ENCODE measurements around the gene SMIM17.
A peak's percentile ranks its signal among the peaks of the same experiment; 100 is the strongest.

SMIM17 gene

GRCh38 chr19:56642711-56643459 lies at the start of gene SMIM17:
Gene SMIM17, plus strand, starts transcription at chr19:56643159. Its CDS starts 2,509 bp downstream, at chr19:56645668.
- TF ChIP-seq, protein P1, sequence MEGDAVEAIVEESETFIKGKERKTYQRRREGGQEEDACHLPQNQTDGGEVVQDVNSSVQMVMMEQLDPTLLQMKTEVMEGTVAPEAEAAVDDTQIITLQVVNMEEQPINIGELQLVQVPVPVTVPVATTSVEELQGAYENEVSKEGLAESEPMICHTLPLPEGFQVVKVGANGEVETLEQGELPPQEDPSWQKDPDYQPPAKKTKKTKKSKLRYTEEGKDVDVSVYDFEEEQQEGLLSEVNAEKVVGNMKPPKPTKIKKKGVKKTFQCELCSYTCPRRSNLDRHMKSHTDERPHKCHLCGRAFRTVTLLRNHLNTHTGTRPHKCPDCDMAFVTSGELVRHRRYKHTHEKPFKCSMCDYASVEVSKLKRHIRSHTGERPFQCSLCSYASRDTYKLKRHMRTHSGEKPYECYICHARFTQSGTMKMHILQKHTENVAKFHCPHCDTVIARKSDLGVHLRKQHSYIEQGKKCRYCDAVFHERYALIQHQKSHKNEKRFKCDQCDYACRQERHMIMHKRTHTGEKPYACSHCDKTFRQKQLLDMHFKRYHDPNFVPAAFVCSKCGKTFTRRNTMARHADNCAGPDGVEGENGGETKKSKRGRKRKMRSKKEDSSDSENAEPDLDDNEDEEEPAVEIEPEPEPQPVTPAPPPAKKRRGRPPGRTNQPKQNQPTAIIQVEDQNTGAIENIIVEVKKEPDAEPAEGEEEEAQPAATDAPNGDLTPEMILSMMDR (conservative IDR thresholded peaks at IDR 0.05; ENCODE audit: low read depth, low read length): no peak
- no peak within 1 kb of the TSS for H3K4me3 ChIP-seq (ENCODE audit: low read length)
- no peak for DNase-seq (ENCODE audit: low read depth)

DNA sequence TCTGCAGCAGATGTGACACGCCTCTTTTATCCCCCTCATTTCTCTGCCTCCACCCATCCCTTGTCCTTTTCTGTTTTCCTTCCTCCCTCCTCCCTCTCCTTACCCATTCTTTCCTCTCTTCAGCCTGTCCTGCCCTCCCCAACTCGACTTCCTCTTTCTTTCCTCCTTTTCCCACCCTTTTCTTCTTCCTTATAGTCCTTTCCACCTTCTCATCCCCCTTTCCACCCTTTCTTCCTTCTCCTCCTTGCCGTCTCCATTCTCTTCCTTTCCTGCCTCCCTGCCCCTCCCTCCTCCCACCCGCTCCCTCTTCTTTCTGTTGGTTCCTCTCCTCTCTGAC lies 48.5 kb upstream of the SMIM17 start:
- H3K4me3 ChIP-seq (ENCODE audit: low read length): no peak overlapping the region
- TF ChIP-seq, protein P1 (conservative IDR thresholded peaks at IDR 0.05; ENCODE audit: low read depth, low read length): no peak
- DNase-seq (ENCODE audit: low read depth): no peak

- TF ChIP-seq, protein P1 (conservative IDR thresholded peaks at IDR 0.05; ENCODE audit: low read depth, low read length): no peak
- peak; percentile 46 for DNase-seq (ENCODE audit: low read depth)
- H3K4me3 ChIP-seq (ENCODE audit: low read length): peak within 1 kb of the TSS; percentile 88
These were observed 48.0 kb upstream of the SMIM17 start, which contains the start of gene ZNF71 for GRCh38 chr19:56594783-56595547. Gene ZNF71, plus strand, starts transcription at chr19:56595302. Its CDS starts 6,257 bp downstream, at chr19:56601559.

GRCh38 chr19:56595548-56595899 lies 47.4 kb upstream of the SMIM17 start:
- DNase-seq (ENCODE audit: low read depth): no peak
- TF ChIP-seq, protein P1 (conservative IDR thresholded peaks at IDR 0.05; ENCODE audit: low read depth, low read length): no peak
- H3K4me3 ChIP-seq (ENCODE audit: low read length): peak overlapping the region; percentile 88

DNA sequence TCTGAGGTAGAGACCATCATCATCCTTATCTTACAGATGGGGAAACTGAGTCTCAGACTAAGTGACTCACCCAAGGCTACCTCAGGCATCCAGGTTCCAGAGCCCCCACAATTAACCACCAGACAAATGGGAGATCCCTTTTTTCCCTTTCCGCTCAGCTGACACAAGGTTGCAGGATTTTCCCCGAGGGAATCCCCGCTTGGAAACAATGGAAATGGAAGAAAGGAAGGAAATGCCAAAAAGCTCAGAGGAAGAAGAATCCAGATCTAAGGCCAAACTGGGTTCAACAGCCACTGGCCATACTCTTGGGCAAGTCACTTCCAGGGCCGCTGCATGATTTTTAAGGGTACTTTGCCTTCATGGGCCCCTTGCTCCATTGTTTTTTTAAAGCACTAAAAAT lies 46.3 kb upstream of the SMIM17 start:
- H3K4me3 ChIP-seq (ENCODE audit: low read length): no peak overlapping the region
- no peak for DNase-seq (ENCODE audit: low read depth)
- TF ChIP-seq, protein P1 (conservative IDR thresholded peaks at IDR 0.05; ENCODE audit: low read depth, low read length): no peak

DNA sequence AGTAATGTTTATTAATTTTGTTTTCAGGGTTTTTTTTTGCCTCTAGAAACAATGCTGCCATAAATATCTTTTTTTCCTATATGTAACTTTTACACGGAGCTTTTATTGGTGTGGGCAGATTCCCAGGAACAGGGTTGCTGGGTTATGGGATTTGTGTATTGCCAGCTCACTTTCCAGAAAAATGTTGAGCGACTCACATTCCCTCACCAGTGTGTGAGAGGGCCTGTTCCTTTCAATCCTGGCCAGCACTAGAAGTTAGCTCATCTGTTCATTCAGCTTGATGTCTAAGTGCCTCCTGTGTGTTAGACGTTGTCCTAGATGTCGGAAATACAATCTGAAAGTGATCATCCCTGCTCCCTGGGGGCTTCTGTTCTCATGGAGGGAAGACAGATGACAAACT lies 45.3 kb upstream of the SMIM17 start:
- no peak overlapping the region for H3K4me3 ChIP-seq (ENCODE audit: low read length)
- TF ChIP-seq, protein P1 (conservative IDR thresholded peaks at IDR 0.05; ENCODE audit: low read depth, low read length): no peak
- no peak for DNase-seq (ENCODE audit: low read depth)

Data from retinal pigment epithelial cell (primary cell).